Measurements from ENCODE around the gene XAB2.

Gene XAB2

DNA sequence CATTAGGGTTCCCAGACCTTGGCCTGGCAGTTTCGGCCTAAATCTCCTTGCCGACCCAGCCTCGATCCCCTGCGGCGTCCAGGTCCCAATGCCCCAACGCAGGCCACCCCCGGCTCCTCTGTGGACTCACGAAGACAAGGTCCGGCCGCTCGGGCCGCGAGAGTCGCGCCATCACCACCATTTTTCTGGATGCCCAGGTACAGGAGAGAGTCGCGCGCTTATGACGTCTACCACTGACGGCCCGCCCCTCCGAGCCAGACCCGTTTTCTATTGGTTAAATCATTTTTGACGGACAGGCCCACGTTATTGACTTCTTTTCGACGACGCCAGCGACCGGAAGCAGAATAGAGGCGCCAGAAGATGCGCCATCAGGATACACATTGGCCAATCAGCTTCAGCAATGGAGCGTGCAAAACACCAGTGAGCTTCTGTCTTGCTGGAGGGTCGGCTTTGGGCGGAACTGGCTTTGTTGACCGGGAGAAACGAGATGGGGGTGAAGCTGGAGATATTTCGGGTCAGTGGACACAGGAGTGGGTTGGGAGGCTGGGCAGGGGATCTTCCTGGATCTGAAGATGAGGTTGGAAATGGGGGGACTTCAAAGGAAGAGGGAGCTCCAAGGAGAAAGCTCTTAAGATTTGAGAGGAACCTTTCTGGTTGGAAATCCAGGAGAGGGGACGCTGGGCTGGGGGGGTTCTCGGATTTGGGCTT is at the start of gene XAB2, which contains the start of gene PET100:
Gene XAB2, minus strand, starts transcription at position 199 of the 708 bp plus-strand sequence. Its CDS starts 18 bp downstream, at position 181.
Gene PET100, plus strand, starts transcription at position 447 of the 708 bp plus-strand sequence. Its CDS starts 41 bp downstream, at position 488.
- peak; percentile 99 for DNase-seq

- no peak for DNase-seq
These were observed 48.4 kb upstream of the XAB2 start for GRCh38 chr19:7677669-7678311.

GRCh38 chr19:7676854-7677253 is 47.5 kb upstream of the XAB2 start, which contains the start of gene MCEMP1:
Gene MCEMP1, plus strand, starts transcription at chr19:7677090. Its CDS starts 31 bp downstream, at chr19:7677121.
- DNase-seq: no peak

DNA sequence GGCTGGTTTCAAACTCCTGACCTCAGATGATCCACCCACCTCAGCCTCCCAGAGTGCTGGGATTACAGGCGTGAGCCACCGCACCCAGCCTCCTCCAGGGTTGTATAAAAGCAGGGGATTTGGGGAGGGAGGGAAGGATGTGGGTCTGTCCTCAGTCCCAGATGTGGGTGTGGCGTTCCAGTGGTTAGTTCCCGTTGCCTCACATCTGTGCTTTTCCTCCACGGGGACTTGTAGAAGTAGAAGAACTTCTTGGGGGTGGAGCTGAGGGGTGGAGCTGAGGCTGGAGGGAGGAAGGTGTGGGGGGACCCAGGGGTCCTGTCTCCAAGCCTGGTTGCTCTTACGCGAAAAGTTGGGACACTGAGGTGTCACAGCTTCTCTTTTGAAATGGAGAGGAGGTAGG is 47.0 kb upstream of the XAB2 start:
- DNase-seq: no peak

DNA sequence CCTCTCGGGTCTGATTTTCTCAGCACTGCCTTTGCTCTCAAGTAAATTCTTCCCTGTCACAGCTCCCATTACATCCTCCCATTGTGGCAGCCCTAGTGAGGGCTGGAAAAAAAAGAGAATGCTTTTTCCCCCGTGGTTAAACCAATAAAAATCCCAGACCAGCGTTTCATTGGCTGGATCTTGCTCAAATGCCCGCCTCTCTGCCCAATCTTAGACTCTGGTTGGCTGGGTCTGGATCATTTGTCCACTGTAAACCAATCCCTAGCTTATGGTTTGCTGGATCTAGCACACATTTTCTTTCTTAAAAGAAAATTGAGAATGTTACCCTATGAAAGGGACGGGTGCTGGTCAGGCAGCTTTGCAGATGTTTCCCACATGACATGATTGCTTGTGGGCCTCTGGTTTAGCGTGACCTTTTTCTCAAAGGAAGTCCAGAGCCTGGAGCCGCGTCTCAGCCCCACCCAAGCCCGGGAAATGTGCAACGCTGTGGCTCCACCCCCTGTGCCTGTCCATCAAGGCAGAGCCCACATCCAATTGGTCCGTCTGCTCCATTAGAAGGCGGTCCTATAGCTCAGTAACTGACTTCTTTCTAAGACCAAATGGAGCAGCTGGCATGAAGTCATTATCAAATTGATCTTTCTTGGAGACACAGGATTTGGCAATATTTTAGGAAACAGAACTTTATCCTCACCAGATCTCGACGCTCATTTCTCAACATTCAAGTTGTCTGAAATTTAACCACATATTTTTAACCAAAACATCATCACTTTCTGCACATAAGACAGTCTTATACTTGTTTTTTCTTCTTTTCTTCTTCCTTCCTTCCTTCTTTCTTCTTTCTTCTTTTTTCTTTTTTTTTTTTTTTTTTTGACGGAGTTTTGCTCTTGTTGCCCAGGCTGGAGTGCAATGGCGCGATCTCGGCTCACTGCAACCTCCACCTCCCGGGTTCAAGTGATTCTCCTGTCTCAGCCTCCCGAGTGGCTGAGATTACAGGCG is 45.0 kb upstream of the XAB2 start:
- DNase-seq: peak; percentile 69

- no peak for DNase-seq
These were observed 43.2 kb upstream of the XAB2 start for GRCh38 chr19:7672522-7672921.

DNA sequence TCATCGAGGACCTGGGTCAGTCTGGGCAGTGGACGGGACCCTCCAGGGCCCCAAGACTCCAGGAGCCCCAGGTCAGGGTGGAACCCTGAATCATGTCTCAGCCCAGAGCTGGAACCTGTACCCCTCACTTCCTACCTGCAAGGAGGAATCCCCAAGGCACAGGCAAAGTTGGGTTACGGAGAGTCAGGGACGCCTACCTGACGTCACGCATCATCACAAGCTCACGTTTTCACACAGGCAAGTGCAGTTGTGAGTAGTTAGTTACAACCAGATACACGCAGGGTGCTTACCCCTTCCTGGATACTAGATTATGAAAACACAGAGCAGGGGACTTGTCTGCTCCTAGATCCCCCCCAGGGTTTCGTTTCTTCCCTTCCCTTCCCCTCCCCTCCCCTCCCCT is 41.4 kb upstream of the XAB2 start:
- no peak for DNase-seq

- peak; percentile 61 for DNase-seq
These were observed 40.9 kb upstream of the XAB2 start for GRCh38 chr19:7670150-7670783.

DNA sequence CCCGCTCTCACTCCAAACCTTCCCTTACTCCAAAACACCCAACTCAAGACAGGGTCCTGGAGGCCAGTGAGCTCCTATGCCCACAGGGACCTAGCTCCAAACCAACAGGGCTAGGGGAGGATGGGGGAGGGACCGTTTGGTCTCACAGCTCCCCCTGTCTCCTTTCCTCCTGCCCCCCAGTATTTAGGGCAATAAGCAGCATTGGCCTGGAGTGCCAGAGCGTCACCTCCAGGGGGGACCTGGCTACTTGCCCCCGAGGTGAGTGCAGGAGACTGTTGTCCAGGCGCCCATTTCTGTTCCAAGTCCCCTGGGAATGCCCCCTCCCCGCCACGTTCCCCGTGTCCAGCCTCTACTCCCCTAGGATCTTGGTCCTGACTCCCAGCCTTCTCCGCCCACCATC is 40.3 kb upstream of the XAB2 start:
- DNase-seq: no peak

GRCh38 chr19:7668842-7669241 is 39.5 kb upstream of the XAB2 start, which contains the start of gene RETN:
Gene RETN, plus strand, starts transcription at chr19:7669049. Its CDS starts 278 bp downstream, at chr19:7669327.
- DNase-seq: no peak

- peak; percentile 64 for DNase-seq
These were observed 35.7 kb upstream of the XAB2 start for GRCh38 chr19:7665076-7665475.

- no peak for DNase-seq
These were observed 34.4 kb upstream of the XAB2 start for GRCh38 chr19:7663706-7664105.

GRCh38 chr19:7662657-7663056 is 33.3 kb upstream of the XAB2 start:
- DNase-seq: no peak

- no peak for DNase-seq
These were observed 32.6 kb upstream of the XAB2 start for GRCh38 chr19:7661744-7662538.

DNA sequence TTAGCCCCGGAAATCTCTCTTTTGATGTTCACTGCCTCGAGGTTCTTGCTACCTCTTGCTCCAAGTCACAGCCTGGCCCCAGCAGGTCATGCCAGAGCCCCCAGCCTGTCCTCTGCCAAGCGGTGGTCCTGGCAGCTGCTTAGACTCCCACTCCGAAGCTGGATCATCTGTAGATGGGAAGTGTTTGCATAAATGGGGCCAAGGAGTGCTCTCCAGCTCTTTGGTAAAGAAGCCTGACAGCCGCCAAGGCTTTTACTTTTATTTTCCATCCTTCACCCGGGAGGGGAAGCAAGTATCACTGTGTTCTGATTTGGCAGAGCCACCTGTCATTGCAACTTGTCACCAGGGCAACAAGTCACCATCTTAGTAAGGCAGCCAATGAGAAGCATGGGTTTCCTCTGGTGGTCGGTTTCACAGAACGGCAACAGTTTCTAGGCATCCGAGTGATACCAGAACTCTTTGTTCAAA is 28.9 kb upstream of the XAB2 start:
- no peak for DNase-seq

- no peak for DNase-seq
These were observed 27.9 kb upstream of the XAB2 start for GRCh38 chr19:7657131-7657751.

- no peak for DNase-seq
These were observed 26.2 kb upstream of the XAB2 start for GRCh38 chr19:7655581-7655980.

GRCh38 chr19:7654401-7654800 is 25.1 kb upstream of the XAB2 start:
- DNase-seq: no peak

GRCh38 chr19:7652061-7652641 is 22.8 kb upstream of the XAB2 start:
- peak; percentile 91 for DNase-seq

DNA sequence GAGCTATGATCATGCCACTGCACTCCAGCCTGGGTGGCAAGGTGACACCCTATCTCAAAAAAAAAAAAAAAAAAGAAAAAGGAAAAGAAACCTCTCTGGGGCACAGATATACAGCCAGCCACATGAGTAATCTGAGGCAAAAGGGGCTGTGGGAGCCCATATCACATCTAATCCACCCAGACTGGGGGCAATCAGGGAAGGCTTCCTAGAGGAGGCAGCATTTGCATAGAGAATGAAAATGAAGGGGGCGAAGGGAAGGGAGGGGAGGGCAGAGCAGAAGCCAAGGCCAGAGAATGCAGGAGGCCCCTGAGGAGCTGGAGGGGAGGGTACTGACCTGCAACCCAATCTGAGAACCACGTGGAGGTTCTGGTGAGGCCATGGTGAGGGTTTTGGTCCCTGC is 20.8 kb upstream of the XAB2 start:
- no peak for DNase-seq

Data from femur (tissue), 1 donor.